KMS-11 (cell line): ENCODE measurements around the gene PCDHAC1.

Experiments
- H2AFZ ChIP-seq: fragments of 200-600 bp; sonication (generic); 2 replicates; pipeline ENCODE4 v1.6.1; 2016; ENCODE audit warnings: antibody characterized with exemption, mixed run types, low read depth
- H3K27ac ChIP-seq: fragments of 200-600 bp; sonication (generic); 2 replicates; pipeline ENCODE4 v1.6.1; 2016; ENCODE audit warnings: mild to moderate bottlenecking, mixed run types
- H3K27me3 ChIP-seq: fragments of 200-600 bp; sonication (generic); 2 replicates; pipeline ENCODE4 v1.6.1; 2017; ENCODE audit warnings: mild to moderate bottlenecking, low read depth, mixed run types, moderate library complexity; ENCODE audit not compliant: insufficient read depth
- H3K36me3 ChIP-seq: fragments of 200-600 bp; sonication (generic); 2 replicates; pipeline ENCODE4 v1.6.1; 2017; ENCODE audit warnings: mild to moderate bottlenecking, mixed run types; ENCODE audit not compliant: insufficient read depth
- H3K4me1 ChIP-seq: fragments of 200-600 bp; sonication (generic); 2 replicates; pipeline ENCODE4 v1.6.1; 2016; ENCODE audit warnings: mild to moderate bottlenecking, low read depth, mixed run types; ENCODE audit not compliant: poor library complexity, severe bottlenecking
- H3K4me2 ChIP-seq: fragments of 200-600 bp; sonication (generic); 2 replicates; pipeline ENCODE4 v1.7.0; 2016; ENCODE audit warnings: mild to moderate bottlenecking, mixed run types
- H3K4me3 ChIP-seq: fragments of 200-600 bp; sonication (generic); IDR thresholded peaks from 2 replicates; pipeline ENCODE4 v1.6.1; 2017; ENCODE audit warnings: low read depth, low read length, mixed read lengths; ENCODE audit not compliant: insufficient read depth
- H3K79me2 ChIP-seq: fragments of 200-600 bp; sonication (generic); 2 replicates; pipeline ENCODE4 v1.6.1; 2016; ENCODE audit warnings: low read depth, mixed run types; ENCODE audit not compliant: insufficient read depth
- H3K9ac ChIP-seq: fragments of 200-600 bp; sonication (generic); 2 replicates; pipeline ENCODE4 v1.6.1; 2016; ENCODE audit warnings: mild to moderate bottlenecking, mixed run types
- H4K20me1 ChIP-seq: fragments of 200-600 bp; sonication (generic); 2 replicates; pipeline ENCODE4 v1.6.1; 2016; ENCODE audit warnings: mild to moderate bottlenecking, mixed run types; ENCODE audit not compliant: insufficient read depth
- CTCF ChIP-seq: fragments of 200-600 bp; sonication (generic); conservative IDR thresholded peaks from 2 replicates; pipeline ENCODE4 v1.6.1; 2017; ENCODE audit warnings: low read depth, mild to moderate bottlenecking, antibody characterized with exemption, low read length, moderate library complexity, mixed read lengths

PCDHAC1 gene

DNA sequence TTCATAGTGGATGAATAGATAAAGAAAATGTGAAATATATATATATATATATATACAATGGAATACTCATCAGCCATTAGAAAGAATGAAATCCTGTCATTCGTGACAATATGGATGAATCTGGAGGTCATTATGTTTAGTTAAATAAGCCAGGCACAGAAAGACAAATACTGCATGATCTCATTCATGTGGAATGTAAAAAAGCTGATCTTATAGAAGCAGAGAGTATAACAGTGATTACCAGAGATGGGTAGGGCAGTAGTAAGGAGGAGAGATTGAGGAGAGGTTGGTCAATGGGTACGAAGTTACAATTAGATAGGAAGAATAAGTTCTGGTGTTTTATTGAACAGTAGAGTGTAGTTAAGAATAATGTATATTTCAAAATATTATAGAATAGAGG lies 20.5 kb downstream of the PCDHAC1 start:
- Histone ChIP-seq H3K4me1 (no peaks in the 10 kb centered on the region), H3K27ac (no peak overlapping the region), H3K4me3 (no peak overlapping the region), H3K4me2 (no peak overlapping the region), H2AFZ (no peak overlapping the region), H3K79me2 (no peaks in the 10 kb centered on the region), H3K9ac (no peak overlapping the region), H3K36me3 (no peaks in the 10 kb centered on the region), H4K20me1 (no peaks in the 10 kb centered on the region), H3K27me3 (no peaks in the 10 kb centered on the region)
- TF ChIP-seq CTCF = no peak

DNA sequence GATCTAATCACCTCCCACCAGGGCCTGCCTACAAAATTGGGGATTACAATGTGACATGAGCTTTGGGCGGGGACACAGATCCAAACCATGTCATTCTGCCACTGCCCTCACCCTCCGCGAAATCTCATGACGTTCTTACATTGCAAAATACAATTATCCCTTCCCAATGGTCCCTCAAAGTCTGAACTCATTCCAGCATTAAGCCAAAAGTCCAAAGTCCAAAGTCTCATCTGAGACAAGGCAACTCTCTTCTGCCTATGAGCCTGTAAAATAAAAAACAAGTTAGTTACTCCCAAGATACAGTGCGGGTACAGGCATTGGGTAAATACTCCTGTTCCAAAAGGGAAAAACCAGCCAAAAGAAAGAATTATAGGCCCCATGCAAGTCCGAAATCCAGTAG lies 25.5 kb downstream of the PCDHAC1 start:
- Histone ChIP-seq H3K27me3 (no peaks in the 10 kb centered on the region), H3K4me1 (no peaks in the 10 kb centered on the region), H4K20me1 (no peaks in the 10 kb centered on the region), H2AFZ (no peak overlapping the region), H3K79me2 (no peaks in the 10 kb centered on the region), H3K4me3 (no peak overlapping the region), H3K9ac (no peak overlapping the region), H3K36me3 (no peaks in the 10 kb centered on the region), H3K4me2 (no peak overlapping the region), H3K27ac (no peak overlapping the region)
- no peak for TF ChIP-seq CTCF

- Histone ChIP-seq H3K4me1 (no peaks in the 10 kb centered on the region), H3K79me2 (no peaks in the 10 kb centered on the region), H3K27ac (no peak overlapping the region), H3K36me3 (no peaks in the 10 kb centered on the region), H2AFZ (no peak overlapping the region), H3K4me2 (no peak overlapping the region), H3K9ac (no peak overlapping the region), H3K27me3 (no peaks in the 10 kb centered on the region), H3K4me3 (no peak overlapping the region), H4K20me1 (no peaks in the 10 kb centered on the region)
- no peak for TF ChIP-seq CTCF
Measured at GRCh38 chr5:140953234-140953633, 27.1 kb downstream of the PCDHAC1 start.

DNA sequence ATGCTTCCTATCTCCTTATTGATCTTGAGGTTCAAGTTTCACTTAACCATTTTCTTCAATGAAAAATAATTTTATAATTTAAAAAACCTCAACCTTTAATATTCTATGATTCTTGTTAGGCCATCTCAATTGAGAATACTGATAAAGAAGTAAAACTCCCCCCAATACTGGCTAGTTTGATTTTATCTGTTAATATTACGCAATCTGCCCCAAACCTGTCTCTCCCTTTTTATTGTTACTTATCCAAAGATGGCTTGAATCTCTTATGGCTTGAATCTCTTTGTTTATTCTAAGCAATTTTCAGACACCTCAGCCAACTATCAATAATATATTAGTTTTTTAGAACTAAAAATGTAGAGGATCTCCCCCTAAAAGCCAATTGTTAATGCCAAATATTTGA lies 36.1 kb downstream of the PCDHAC1 start:
- no peaks in the 10 kb centered on the region for H3K36me3 ChIP-seq
- no peaks in the 10 kb centered on the region for H3K79me2 ChIP-seq
- H3K4me2 ChIP-seq = no peak overlapping the region
- H3K27ac ChIP-seq = no peak overlapping the region
- no peak overlapping the region for H3K4me3 ChIP-seq
- H2AFZ ChIP-seq = no peak overlapping the region
- TF ChIP-seq CTCF = no peak
- H4K20me1 ChIP-seq = no peaks in the 10 kb centered on the region
- no peaks in the 10 kb centered on the region for H3K27me3 ChIP-seq
- H3K9ac ChIP-seq = no peak overlapping the region
- H3K4me1 ChIP-seq = no peaks in the 10 kb centered on the region

- H3K4me1 ChIP-seq = no peaks in the 10 kb centered on the region
- TF ChIP-seq CTCF = no peak
- no peaks in the 10 kb centered on the region for H3K79me2 ChIP-seq
- no peaks in the 10 kb centered on the region for H3K27me3 ChIP-seq
- H2AFZ ChIP-seq = no peak overlapping the region
- no peak overlapping the region for H3K4me2 ChIP-seq
- no peaks in the 10 kb centered on the region for H4K20me1 ChIP-seq
- H3K27ac ChIP-seq = no peak overlapping the region
- H3K36me3 ChIP-seq = no peaks in the 10 kb centered on the region
- no peak overlapping the region for H3K9ac ChIP-seq
- no peak overlapping the region for H3K4me3 ChIP-seq
Measured at GRCh38 chr5:140964356-140964755, 38.3 kb downstream of the PCDHAC1 start.
